ENCODE measurements around the gene ERN1. TPM values are rescaled to one million over a fixed set of nuclear protein-coding genes. Genes with fewer than 3 reads are reported as not detected.

Gene ERN1
- total and polyA plus RNA-seq, 2 of the 13 experiments (the other 11 are each of a cell fraction or from before 2014, with no cell fraction given) = 6.0 to 12.7 TPM

- TF ChIP-seq, protein P1, sequence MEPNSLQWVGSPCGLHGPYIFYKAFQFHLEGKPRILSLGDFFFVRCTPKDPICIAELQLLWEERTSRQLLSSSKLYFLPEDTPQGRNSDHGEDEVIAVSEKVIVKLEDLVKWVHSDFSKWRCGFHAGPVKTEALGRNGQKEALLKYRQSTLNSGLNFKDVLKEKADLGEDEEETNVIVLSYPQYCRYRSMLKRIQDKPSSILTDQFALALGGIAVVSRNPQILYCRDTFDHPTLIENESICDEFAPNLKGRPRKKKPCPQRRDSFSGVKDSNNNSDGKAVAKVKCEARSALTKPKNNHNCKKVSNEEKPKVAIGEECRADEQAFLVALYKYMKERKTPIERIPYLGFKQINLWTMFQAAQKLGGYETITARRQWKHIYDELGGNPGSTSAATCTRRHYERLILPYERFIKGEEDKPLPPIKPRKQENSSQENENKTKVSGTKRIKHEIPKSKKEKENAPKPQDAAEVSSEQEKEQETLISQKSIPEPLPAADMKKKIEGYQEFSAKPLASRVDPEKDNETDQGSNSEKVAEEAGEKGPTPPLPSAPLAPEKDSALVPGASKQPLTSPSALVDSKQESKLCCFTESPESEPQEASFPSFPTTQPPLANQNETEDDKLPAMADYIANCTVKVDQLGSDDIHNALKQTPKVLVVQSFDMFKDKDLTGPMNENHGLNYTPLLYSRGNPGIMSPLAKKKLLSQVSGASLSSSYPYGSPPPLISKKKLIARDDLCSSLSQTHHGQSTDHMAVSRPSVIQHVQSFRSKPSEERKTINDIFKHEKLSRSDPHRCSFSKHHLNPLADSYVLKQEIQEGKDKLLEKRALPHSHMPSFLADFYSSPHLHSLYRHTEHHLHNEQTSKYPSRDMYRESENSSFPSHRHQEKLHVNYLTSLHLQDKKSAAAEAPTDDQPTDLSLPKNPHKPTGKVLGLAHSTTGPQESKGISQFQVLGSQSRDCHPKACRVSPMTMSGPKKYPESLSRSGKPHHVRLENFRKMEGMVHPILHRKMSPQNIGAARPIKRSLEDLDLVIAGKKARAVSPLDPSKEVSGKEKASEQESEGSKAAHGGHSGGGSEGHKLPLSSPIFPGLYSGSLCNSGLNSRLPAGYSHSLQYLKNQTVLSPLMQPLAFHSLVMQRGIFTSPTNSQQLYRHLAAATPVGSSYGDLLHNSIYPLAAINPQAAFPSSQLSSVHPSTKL (CRISPR knock-in tag; IDR thresholded peaks at IDR 0.05) = 0 out of 2 replicates have a peak, but pooled peaks have one; percentile 22
- TF ChIP-seq KLF13 (CRISPR knock-in tag; IDR thresholded peaks at IDR 0.05) = no peak
- no peak for TF ChIP-seq ZHX2 (IDR thresholded peaks at IDR 0.05; ENCODE audit: low read depth)
- no peak for TF ChIP-seq ZHX2 (CRISPR knock-in tag; IDR thresholded peaks at IDR 0.05; ENCODE audit: borderline replicate concordance)
- TF ChIP-seq, protein P2, sequence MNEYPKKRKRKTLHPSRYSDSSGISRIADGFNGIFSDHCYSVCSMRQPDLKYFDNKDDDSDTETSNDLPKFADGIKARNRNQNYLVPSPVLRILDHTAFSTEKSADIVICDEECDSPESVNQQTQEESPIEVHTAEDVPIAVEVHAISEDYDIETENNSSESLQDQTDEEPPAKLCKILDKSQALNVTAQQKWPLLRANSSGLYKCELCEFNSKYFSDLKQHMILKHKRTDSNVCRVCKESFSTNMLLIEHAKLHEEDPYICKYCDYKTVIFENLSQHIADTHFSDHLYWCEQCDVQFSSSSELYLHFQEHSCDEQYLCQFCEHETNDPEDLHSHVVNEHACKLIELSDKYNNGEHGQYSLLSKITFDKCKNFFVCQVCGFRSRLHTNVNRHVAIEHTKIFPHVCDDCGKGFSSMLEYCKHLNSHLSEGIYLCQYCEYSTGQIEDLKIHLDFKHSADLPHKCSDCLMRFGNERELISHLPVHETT (CRISPR knock-in tag; conservative IDR thresholded peaks at IDR 0.05) = no peak
- 0 out of 2 replicates have a peak, but pooled peaks have one; percentile 18 for TF ChIP-seq GATAD2A (CRISPR knock-in tag; IDR thresholded peaks at IDR 0.05)
- TF ChIP-seq, protein P3, sequence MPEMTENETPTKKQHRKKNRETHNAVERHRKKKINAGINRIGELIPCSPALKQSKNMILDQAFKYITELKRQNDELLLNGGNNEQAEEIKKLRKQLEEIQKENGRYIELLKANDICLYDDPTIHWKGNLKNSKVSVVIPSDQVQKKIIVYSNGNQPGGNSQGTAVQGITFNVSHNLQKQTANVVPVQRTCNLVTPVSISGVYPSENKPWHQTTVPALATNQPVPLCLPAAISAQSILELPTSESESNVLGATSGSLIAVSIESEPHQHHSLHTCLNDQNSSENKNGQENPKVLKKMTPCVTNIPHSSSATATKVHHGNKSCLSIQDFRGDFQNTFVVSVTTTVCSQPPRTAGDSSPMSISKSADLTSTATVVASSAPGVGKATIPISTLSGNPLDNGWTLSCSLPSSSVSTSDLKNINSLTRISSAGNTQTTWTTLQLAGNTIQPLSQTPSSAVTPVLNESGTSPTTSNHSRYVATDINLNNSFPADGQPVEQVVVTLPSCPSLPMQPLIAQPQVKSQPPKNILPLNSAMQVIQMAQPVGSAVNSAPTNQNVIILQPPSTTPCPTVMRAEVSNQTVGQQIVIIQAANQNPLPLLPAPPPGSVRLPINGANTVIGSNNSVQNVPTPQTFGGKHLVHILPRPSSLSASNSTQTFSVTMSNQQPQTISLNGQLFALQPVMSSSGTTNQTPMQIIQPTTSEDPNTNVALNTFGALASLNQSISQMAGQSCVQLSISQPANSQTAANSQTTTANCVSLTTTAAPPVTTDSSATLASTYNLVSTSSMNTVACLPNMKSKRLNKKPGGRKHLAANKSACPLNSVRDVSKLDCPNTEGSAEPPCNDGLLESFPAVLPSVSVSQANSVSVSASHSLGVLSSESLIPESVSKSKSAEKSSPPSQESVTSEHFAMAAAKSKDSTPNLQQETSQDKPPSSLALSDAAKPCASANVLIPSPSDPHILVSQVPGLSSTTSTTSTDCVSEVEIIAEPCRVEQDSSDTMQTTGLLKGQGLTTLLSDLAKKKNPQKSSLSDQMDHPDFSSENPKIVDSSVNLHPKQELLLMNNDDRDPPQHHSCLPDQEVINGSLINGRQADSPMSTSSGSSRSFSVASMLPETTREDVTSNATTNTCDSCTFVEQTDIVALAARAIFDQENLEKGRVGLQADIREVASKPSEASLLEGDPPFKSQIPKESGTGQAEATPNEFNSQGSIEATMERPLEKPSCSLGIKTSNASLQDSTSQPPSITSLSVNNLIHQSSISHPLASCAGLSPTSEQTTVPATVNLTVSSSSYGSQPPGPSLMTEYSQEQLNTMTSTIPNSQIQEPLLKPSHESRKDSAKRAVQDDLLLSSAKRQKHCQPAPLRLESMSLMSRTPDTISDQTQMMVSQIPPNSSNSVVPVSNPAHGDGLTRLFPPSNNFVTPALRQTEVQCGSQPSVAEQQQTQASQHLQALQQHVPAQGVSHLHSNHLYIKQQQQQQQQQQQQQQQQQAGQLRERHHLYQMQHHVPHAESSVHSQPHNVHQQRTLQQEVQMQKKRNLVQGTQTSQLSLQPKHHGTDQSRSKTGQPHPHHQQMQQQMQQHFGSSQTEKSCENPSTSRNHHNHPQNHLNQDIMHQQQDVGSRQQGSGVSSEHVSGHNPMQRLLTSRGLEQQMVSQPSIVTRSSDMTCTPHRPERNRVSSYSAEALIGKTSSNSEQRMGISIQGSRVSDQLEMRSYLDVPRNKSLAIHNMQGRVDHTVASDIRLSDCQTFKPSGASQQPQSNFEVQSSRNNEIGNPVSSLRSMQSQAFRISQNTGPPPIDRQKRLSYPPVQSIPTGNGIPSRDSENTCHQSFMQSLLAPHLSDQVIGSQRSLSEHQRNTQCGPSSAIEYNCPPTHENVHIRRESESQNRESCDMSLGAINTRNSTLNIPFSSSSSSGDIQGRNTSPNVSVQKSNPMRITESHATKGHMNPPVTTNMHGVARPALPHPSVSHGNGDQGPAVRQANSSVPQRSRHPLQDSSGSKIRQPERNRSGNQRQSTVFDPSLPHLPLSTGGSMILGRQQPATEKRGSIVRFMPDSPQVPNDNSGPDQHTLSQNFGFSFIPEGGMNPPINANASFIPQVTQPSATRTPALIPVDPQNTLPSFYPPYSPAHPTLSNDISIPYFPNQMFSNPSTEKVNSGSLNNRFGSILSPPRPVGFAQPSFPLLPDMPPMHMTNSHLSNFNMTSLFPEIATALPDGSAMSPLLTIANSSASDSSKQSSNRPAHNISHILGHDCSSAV (CRISPR knock-in tag; IDR thresholded peaks at IDR 0.05; ENCODE audit: borderline replicate concordance) = no peak
Measured at GRCh38 chr17:64107500-64108236, 22.3 kb downstream of the ERN1 start (continued).

Data from HepG2 (cell line).